Activated CD8-positive, alpha-beta memory T cell treated with anti-CD3 and anti-CD28 coated beads for 48 hours (primary cell): ENCODE results near the gene NTRK3.

Experiments used
- DNase-seq, 3 experiments: peaks; one replicate each; pipeline ENCODE4 v3.0.0-alpha.2; 2020; ENCODE audit warnings: low read depth in 2 of 3, low spot score in 2 of 3

The NTRK3 gene

GRCh38 chr15:87901926-87902690 lies 354.4 kb downstream of the NTRK3 start:
- DNase-seq, result no peak

GRCh38 chr15:87901008-87901407 lies 355.5 kb downstream of the NTRK3 start:
- DNase-seq, result no peak

DNA sequence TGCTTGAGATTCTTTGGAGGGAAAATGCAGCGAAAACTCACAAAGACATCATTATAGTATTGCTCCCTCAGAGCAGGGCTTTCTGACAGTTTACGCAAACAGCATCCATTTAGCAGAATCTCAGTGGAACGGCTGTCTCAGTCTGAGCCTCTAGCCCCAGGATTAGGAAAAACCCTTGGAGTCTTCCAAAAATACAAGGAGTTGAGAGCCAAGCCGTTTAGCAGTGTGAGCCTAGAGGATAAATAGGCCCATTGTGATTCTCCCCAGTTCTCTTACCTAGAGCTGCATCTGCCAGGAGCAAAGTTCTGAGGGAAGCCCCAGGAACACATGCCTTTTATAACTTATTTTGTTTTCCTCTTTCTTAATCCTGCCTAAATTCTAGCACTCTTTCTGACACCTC lies 359.6 kb downstream of the NTRK3 start:
- DNase-seq, result no peak

- no peak for DNase-seq
Observed at GRCh38 chr15:87887177-87887576, 369.4 kb downstream of the NTRK3 start.

GRCh38 chr15:87881026-87881425 lies 375.5 kb downstream of the NTRK3 start:
- DNase-seq, result no peak

DNA sequence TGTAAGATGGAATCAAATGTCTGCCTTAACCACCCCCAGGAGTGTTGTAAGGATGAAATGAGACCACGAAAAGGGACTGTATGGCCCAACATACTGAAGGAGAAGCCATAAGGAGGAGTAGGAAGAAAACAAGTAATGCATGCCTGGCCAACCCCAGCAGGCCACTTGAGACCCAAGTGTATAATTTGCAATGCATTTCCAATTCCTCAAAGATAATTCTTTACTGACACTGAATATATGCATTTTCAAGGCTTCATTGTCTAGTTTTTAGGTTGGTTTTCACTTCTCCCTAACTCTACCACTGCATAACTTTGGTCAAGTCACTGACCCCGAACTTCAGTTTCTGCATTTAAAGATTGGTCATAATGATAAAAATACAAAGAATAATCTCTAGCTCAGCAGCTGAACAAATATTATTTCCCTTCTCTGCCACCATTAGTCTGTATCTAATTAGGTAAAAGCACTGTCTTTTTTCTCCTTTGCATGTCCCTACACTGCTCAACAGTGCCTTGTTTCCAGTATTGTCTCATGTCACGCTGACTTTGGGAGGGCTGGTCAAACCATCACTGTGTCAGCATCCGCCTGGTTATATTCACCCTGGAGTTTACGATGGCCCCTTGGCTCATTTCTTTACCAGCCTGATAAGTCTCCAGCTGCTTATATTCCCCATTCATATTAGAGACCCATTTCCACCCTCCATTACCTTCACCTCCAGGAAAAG lies 378.6 kb downstream of the NTRK3 start:
- no peak for DNase-seq

- DNase-seq, result no peak
Observed at GRCh38 chr15:87877114-87877810, 379.3 kb downstream of the NTRK3 start.

DNA sequence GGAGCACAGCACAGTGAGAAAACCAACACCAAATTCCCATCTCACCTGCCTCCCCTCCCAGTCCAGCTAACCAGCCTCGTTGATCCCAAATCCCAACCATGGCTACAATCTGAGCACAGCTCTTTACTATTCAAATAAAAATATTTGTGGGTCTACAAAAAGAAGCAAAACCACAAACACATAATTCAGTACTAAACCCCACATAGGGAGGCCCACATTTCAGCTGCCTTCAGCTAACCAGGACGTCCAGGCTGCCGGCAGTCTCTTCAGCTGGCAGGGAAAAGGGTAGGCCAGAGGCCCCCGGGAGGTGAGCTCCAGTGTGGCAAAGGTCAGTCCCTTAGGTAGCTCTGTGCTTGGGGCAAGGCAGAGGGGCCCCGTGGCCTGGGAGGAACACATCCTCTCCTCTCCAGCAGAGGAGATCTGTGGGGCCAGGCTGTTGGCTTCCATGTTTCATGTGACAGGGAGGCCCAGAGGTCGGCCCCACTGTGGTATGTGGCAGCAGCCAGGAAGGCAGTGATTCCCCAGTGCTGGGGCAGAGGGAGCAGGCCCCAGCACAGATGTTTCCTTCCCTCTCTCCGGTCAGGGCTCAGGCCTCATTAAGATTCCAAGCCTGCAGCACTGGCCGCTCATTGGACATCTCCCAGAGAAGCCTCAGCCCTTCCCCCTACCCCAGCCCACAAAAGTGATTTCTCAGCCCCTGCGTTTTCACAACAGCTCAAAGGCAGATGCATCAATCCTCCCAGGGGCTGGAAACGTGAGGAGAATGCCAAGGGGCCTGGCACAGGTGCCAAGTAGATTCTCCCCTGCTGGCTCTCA lies 381.4 kb downstream of the NTRK3 start:
- DNase-seq, result no peak

DNA sequence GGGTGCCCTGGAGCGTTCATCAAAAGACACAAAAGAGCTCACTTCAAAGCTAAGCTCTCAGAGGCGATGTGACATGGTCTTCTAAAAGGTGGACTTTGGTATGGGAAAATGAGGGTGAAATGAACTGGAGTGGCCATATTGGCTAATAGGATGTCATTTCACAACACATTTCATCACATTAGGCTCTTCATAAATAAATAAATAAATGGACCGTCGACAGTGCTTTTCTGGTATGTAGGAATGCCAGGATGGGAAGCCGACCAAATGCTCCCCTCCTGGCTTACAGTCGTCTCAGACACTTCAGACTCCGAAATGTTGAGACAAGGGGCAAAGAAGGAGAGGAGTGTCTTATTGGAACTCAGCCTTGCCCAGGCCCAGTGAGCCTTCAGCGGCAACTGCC lies 383.0 kb downstream of the NTRK3 start:
- no peak for DNase-seq

DNA sequence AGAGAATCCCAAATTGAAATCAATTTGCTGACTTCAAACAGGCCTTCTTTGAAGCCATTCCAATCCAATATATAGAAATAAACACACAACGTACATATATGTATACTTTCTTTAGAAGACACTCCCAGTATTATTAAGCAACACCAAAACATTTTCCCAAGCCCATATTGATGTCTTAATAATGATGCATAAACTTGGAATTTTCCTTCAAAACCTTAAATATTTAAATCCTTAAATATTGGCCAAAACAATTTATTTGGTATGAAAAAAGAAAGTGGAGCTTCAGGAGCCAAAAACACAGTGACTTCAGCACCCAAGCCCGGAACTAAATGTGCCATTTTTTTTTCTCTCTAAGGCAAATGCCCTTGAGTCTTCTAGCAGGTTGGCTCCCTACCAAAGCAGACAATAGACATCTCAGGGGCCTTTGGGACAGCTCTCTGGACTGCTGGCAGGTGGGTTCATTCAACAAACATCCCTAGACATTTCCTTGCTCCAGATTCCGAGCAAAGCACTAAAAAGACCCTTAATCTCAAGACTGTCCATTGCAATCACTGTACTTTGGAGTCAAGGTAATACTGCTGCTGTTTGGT lies 384.7 kb downstream of the NTRK3 start:
- no peak for DNase-seq

DNA sequence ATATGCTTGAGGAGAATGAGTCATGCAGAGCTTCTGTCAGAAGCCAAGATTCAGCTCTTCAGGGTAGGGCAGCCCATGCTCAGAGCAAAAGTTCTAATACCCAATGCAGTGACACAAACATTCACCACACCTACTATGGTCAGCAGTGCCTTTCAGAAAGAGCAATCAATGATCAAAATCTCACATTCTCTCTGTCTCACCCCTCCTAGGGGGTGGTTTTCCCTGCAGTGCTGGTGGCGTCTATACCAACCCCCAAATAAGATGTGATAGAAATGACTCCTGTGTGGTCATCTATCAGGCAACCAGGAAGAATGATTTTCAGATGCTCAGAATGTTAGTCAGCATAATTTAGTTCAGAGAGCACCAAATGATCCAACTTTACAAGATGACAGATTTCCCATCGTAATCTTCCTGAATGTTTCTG lies 385.3 kb downstream of the NTRK3 start:
- no peak for DNase-seq

DNA sequence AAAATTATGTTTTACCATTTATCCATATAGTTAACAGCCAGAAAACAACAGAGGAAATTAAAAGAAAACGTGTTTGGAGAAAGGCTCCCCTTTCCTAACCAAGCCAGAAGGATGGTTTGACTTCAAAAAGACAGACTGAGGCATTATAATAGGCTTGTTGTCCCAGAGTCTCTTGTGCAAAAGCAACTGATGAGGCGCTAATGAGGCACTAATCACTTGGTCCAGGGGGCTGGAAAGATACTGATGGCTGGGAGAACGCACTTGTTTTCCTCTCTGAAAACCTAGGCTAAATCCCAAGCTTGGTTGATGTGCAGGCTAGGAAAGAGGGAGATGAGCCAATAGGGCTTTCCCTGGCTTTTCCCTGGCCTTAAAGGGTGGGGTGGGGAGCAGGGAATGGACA lies 389.6 kb downstream of the NTRK3 start:
- no peak for DNase-seq

GRCh38 chr15:87863152-87863551 lies 393.4 kb downstream of the NTRK3 start:
- no peak for DNase-seq

DNA sequence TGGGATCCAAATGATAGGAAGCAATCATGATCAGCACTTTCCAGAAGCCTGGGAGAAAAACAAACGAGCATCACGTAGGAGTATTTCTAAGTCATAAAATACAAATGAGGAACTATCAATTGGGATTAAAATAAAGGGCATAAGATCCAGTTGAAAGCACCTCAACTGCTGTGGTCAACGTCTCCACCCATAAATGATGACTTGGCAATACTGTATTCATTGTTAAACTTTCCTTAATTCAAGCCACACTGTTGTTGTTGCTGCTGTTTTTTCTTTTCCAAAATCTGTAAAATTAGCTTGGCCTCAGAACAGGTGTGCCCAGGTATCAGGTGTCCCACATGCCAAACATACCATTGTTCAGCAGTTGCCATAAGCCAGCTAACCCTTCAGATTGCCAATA lies 395.8 kb downstream of the NTRK3 start:
- no peak for DNase-seq

DNA sequence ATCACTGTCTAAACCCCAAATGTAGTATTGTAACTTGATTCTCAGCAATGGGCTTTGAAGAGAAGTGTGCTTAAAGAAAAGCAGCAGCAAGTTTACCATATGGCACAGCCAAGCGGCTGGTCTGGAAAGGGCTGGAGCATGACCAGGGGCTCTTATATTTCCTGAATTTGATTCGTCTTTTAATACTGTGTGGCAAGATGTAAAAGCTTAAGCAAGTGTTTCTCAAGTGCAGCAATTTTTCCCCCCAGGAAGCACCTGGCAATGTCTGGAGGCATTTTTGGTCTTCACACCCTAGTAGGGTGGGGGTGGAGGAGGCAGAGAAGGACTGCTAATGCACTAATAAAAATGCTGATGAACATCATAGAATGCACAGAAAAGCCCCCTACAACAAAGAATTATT lies 397.9 kb downstream of the NTRK3 start:
- no peak for DNase-seq

GRCh38 chr15:87851497-87851896 lies 405.0 kb downstream of the NTRK3 start:
- DNase-seq, result no peak

DNA sequence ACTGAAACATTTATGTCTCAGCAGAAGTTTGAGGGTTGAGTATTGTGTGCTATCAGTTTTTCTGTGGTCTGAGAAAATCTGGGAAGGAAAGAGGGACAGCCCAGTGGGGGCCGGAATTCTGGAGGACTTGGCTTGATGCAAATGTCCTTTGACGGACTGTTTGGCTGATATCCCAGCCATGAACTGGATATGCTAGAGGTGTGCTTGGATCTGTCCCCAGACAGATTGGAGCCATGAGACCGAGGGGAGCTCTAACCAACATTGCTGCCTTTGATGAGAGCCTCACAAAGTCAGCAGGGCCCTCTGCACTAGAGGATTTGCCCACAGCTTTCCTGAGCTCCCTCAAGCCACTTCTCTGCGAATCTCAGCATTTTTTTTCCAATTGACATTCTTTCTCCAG lies 405.6 kb downstream of the NTRK3 start:
- DNase-seq, result no peak

DNA sequence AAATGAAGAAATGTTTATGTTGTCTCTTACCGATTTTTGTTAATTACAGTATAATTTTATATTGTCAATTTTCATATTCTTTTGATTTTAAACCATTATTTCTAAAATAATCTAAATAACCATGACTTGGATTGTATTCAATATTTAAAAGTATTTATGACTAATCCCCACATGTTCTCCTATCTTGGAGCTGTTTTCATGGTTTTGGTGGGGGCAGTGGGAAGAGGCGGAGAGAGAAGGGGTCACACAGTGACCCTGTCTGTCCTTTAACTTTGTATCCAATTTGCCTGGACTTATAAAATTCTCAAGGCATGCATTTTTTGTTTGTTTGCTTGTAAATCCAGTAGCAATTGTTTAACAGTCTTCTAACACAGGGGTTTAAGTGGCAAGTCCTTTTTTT lies 407.4 kb downstream of the NTRK3 start:
- DNase-seq, result no peak

GRCh38 chr15:87848012-87848411 lies 408.5 kb downstream of the NTRK3 start:
- DNase-seq, result no peak

DNA sequence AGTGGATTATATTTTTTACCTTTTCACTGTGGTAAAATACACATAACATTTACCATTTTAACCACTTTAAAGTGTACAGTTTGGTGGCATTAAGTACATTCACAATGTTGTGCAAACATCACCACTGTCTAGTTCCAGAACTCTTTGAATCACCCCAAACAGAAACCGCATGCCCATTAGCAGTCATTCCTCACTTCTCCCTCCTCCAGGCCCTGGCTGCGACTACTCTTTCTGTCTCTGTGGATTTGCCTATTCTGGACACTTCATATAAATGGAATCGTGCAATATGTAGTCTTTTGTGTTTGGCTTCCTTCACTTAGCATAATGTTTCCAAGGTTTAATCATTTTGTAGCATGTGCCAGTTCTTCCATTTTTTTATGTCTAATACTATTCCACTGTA lies 409.8 kb downstream of the NTRK3 start:
- no peak for DNase-seq

GRCh38 chr15:87843312-87843711 lies 413.2 kb downstream of the NTRK3 start:
- DNase-seq, result no peak
